Endothelial cell (in vitro differentiated cells): ENCODE results near the gene NEO1. TPM values are rescaled to one million over a fixed set of nuclear protein-coding genes. Genes with fewer than 3 reads are reported as not detected.
A peak's percentile ranks its signal among the peaks of the same experiment; 100 is the strongest.

Experiments used
- DNase-seq: peaks from one replicate; pipeline ENCODE4 v3.0.0; 2021; ENCODE audit warnings: low spot score
- H3K27ac Mint-ChIP-seq: one replicate; pipeline ENCODE4 v1.8.0; 2021; ENCODE audit warnings: mixed read lengths, inconsistent platforms; ENCODE audit not compliant: unreplicated experiment
- H3K27me3 Mint-ChIP-seq: one replicate; pipeline ENCODE4 v1.8.0; 2021; ENCODE audit warnings: mild to moderate bottlenecking, moderate library complexity, mixed read lengths, inconsistent platforms; ENCODE audit not compliant: unreplicated experiment
- H3K36me3 Mint-ChIP-seq: one replicate; pipeline ENCODE4 v1.8.0; 2021; ENCODE audit warnings: mild to moderate bottlenecking, low read depth, mixed read lengths, inconsistent platforms; ENCODE audit not compliant: unreplicated experiment
- H3K4me1 Mint-ChIP-seq: one replicate; pipeline ENCODE4 v1.8.0; 2021; ENCODE audit warnings: mild to moderate bottlenecking, mixed read lengths, inconsistent platforms; ENCODE audit not compliant: unreplicated experiment
- H3K4me3 Mint-ChIP-seq: one replicate; pipeline ENCODE4 v1.8.0; 2021; ENCODE audit warnings: mild to moderate bottlenecking, mixed read lengths, inconsistent platforms; ENCODE audit not compliant: unreplicated experiment
- H3K9me3 Mint-ChIP-seq: one replicate; pipeline ENCODE4 v1.8.0; 2021; ENCODE audit warnings: mixed read lengths, inconsistent platforms; ENCODE audit not compliant: unreplicated experiment
- total RNA-seq: library from RNA; stranded (reverse); fragmentation: NEBNext Ultra II Directional; extraction: Animal tissue kit (Norgen Biotek cat#: 25700); gene quantifications from one replicate; pipeline ENCODE4 v1.2.1, GENCODE V29; 2021; ENCODE audit not compliant: unreplicated experiment
- TF ChIP-seq, protein P1 (sequence below): fragments of 200-600 bp; sonication (generic); IDR thresholded peaks from one replicate; pipeline ENCODE4 v1.5.0; 2021; ENCODE audit warnings: antibody characterized with exemption; ENCODE audit not compliant: unreplicated experiment

The NEO1 gene
- total RNA-seq, 1 donor from 2014 or later: 140 TPM

DNA sequence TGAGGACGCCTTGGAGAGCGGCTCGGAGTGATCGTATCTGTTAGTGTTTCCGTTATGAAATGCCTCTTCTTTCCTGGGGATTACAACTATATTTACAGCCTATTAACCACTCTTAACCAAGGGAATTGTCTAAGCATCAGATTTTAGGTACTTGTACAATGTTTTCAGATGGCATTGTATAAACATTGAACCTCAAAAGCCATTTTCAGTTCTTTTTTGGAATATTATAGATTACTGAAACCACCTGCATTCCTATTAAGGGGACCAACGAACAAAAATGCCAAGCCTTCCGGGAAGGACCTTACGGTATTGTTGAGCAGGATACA is 1.1 kb downstream of the NEO1 start:
- peak overlapping the region; percentile 95 for H3K27ac Mint-ChIP-seq
- H3K27me3 Mint-ChIP-seq: peaks cover 5% of the 10 kb centered on the region
- no peak for DNase-seq
- H3K36me3 Mint-ChIP-seq: peaks cover 6% of the 10 kb centered on the region
- no peaks in the 10 kb centered on the region for H3K9me3 Mint-ChIP-seq
- peak overlapping the region; percentile 97 for H3K4me3 Mint-ChIP-seq
- TF ChIP-seq, protein P1, sequence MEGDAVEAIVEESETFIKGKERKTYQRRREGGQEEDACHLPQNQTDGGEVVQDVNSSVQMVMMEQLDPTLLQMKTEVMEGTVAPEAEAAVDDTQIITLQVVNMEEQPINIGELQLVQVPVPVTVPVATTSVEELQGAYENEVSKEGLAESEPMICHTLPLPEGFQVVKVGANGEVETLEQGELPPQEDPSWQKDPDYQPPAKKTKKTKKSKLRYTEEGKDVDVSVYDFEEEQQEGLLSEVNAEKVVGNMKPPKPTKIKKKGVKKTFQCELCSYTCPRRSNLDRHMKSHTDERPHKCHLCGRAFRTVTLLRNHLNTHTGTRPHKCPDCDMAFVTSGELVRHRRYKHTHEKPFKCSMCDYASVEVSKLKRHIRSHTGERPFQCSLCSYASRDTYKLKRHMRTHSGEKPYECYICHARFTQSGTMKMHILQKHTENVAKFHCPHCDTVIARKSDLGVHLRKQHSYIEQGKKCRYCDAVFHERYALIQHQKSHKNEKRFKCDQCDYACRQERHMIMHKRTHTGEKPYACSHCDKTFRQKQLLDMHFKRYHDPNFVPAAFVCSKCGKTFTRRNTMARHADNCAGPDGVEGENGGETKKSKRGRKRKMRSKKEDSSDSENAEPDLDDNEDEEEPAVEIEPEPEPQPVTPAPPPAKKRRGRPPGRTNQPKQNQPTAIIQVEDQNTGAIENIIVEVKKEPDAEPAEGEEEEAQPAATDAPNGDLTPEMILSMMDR: no peak
- peaks cover 26% of the 10 kb centered on the region for H3K4me1 Mint-ChIP-seq

DNA sequence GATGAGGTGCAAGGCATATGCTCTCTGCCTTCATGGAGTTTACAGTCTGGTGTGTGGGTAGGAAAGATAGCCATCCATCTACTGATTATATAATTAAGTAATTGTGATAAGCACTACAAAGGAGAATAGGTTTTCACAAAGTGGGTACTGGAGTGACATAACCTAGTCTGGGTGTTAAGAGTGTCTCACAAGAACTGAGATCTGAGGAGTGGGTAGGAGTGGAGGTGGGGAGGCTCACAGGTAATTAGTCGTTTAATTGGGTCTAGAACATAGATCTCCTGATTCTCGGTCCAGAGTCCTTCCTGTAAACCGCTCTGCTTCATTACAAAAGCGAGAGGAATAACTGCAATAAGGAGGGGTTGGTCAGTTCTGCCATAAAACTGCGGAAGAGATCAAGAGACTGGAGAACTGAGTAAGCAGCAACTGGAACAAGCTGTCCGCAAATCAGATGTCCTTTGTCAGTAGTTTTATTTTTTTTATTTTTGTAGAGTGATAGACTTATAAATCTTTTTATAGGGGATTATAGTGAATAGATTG is 2.2 kb downstream of the NEO1 start:
- H3K27me3 Mint-ChIP-seq: peaks cover 5% of the 10 kb centered on the region
- H3K4me1 Mint-ChIP-seq: peaks cover 15% of the 10 kb centered on the region
- peaks cover 6% of the 10 kb centered on the region for H3K36me3 Mint-ChIP-seq
- TF ChIP-seq, protein P1: no peak
- no peak overlapping the region for H3K27ac Mint-ChIP-seq
- DNase-seq: no peak
- no peak overlapping the region for H3K4me3 Mint-ChIP-seq
- no peaks in the 10 kb centered on the region for H3K9me3 Mint-ChIP-seq

DNA sequence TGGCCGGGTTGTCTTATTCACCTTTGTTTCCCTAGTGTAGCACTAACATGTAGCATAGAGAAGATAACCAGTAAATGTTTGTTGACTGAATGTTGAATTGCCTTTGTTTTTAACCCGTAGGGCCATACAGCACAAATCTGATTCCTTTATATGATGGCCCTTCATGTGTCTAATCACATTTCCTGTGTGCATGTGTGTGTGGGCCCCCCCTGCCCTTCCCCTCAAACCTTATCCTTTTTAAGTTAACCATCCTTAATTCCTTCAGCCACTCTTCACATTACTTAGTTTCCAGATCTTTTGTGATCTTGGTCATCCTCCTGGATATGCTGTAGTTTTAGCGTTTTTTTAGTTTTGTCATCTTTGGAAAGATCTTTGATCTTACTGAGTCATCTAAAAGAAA is 4.2 kb downstream of the NEO1 start:
- Mint-ChIP-seq H3K9me3 (no peaks in the 10 kb centered on the region), H3K27ac (no peak overlapping the region), H3K4me1 (peaks cover 6% of the 10 kb centered on the region), H3K36me3 (peaks cover 6% of the 10 kb centered on the region), H3K27me3 (peaks cover 5% of the 10 kb centered on the region), H3K4me3 (no peak overlapping the region)
- DNase-seq: no peak
- TF ChIP-seq, protein P1: no peak

DNA sequence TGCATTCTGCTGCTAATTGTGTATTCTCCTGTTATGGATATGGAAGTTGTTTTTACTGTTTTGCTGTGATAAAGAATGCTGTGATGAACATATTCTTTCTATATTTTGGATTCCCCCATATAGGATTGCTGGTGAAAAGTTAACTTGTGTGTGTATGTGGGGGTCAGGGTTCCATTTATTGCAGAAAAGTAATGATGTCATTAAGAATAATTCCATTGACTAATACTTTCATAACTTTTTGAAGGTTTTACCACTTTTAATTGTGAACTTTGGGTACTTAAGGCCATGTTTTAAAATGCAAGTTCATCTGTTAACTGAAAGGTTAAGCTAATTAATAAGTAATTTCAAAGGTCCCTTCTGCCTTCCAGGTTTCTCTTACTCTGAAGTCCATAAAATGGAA is 6.2 kb downstream of the NEO1 start:
- Mint-ChIP-seq H3K27me3 (no peaks in the 10 kb centered on the region), H3K9me3 (no peaks in the 10 kb centered on the region), H3K27ac (no peak overlapping the region), H3K4me3 (no peak overlapping the region), H3K36me3 (peaks cover under 1% of the 10 kb centered on the region), H3K4me1 (peaks cover under 1% of the 10 kb centered on the region)
- TF ChIP-seq, protein P1: no peak
- DNase-seq: no peak

DNA sequence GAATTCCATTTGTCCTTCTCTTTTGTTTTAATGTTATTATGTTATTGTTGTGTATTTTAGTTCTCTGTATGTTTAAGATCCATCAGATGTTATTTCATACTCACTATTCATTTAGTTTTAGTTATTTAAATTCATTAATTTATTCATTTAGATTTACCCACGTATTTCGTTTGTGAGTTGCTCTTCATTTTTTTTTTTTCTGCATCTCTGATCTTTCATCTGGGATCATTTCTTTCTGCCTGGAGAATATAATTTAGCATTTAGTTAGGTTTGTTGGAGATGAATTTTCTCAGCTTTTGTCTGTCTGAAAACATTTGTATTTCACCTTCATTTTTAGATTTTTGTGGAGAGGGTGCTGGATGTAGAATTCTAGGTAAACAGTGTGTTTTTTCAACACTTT is 12.9 kb downstream of the NEO1 start:
- DNase-seq: no peak
- H3K27me3 Mint-ChIP-seq: no peaks in the 10 kb centered on the region
- no peaks in the 10 kb centered on the region for H3K36me3 Mint-ChIP-seq
- TF ChIP-seq, protein P1: no peak
- H3K4me3 Mint-ChIP-seq: no peak overlapping the region
- no peak overlapping the region for H3K27ac Mint-ChIP-seq
- no peaks in the 10 kb centered on the region for H3K4me1 Mint-ChIP-seq
- no peaks in the 10 kb centered on the region for H3K9me3 Mint-ChIP-seq
